Stimulated activated CD4-positive, alpha-beta T cell treated with anti-CD3 and anti-CD28 coated beads, Interleukin-2, amount 100 ng/mL, for 48 hours (primary cell): ENCODE results near the gene ERAS.
"Not testable (repeated sequence)": the region's sequence is repeated elsewhere in the genome, so short reads cannot be mapped to it uniquely, and the experiment has no call there.

ENCODE experiments used
- DNase-seq, 2 donors: peaks; one replicate each; pipeline ENCODE4 v3.0.0-alpha.2; 2020

ERAS gene

GRCh38 chrX:48833542-48834138 is 7.3 kb downstream of the ERAS start:
- DNase-seq, result no peak

- no peak for DNase-seq
Observed at GRCh38 chrX:48834383-48834709, 8.0 kb downstream of the ERAS start.

DNA sequence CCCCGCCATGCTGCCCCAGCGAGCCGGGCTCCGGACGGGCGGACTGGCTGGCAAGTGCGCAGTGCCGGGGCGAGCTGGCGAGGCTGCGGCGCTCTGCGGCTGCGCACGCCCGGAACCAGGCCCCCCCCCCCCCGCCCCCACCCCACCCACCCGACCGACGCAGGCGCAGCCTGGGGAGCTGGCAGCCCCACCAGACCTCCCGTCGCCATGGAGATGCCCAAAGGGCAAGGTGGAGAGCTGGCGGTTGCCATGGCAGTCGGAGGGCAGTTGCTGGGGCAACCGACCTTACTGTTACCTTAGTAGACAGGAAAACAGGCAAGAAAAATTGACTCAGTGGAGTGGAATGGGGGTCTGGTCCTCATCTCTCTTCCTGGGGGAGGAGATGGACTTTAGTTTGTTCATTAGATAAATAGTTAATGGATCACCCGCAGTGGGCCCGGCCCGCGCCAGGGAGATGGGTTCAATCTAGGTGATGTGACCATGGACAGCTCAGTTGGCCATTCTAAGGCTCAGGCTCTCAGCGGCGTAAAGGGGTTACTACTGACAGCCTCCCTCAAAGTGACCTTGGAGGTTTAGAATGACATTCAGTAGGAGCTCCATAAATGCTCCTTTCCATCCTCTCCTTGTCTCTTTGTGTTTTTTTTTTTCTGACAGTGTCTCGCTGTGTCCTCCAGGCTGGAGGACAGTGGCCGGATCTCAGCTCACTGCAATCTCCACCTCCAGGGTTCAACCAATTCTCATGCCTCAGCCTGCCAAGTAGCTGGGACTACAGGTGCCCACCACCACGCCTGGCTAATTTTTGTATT is 9.4 kb downstream of the ERAS start, which contains the start of gene PCSK1N:
PCSK1N (minus strand) TSS at position 87 of the 806 bp plus-strand sequence; CDS start at position 9, 78 bp downstream.
- no peak for DNase-seq

GRCh38 chrX:48839686-48840085 is 13.4 kb downstream of the ERAS start:
- DNase-seq, result no peak

DNA sequence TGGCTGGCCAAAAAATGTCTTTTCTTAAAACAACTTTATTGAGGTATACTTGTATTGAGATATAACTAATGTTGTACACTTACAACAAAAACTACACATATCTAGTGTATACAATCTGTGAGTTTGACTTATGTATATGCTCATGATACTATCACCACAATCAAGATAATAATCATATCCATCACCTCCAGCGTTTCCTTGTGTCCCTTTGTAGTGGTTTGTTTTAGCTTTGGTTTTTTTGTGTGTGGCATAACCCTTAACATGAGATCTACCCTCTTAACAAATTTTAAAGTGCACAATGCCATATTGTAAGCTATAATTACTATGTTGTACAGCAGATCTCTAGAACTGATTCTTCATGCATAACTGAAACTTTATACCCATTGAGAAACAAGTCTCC is 22.5 kb downstream of the ERAS start:
- DNase-seq, result no peak

GRCh38 chrX:48852857-48853256 is 26.5 kb downstream of the ERAS start:
- DNase-seq, result no peak

DNA sequence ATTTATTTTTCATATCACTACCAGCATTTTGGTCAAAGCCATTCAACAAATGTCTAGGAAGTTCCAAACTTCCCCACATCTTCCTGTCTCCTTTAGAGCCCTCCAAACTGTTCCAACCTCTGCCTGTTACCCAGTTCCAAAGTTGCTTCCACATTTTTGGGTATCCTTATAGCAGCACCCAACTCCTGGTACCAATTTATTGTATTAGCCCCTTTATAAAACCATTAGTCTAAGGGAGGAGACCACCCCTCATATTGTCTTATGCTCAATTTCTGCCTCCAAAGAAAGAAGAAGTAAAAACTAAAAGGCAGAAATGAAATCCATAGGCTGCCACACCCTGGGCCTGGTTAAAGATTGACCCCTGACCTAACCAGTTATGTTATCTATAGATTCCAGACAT is 27.2 kb downstream of the ERAS start:
- not testable (repeated sequence) for DNase-seq

GRCh38 chrX:48854121-48854804 is 27.9 kb downstream of the ERAS start:
- not testable (repeated sequence) for DNase-seq

DNA sequence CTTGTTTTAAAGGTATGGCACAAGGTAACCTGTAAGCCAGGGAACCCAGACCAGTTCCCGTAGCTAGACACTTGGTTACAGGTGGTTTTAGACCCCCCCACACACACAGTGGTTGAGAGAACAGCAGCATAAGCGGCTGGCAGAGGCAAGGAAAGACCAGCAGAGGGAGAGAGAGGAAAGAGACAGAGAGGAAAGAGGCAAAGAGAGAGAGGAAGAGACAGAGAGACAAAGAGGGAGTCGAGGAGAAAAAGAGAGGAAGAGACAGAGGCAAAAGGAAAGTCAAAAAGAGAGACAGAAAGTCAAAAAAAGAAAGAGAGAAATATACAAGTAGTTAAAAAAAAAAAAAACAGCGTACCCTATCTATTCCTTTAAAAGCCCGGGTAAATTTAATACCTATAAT is 28.6 kb downstream of the ERAS start:
- DNase-seq, result no peak

- DNase-seq, result no peak
Observed at GRCh38 chrX:48864210-48864609, 37.9 kb downstream of the ERAS start.

DNA sequence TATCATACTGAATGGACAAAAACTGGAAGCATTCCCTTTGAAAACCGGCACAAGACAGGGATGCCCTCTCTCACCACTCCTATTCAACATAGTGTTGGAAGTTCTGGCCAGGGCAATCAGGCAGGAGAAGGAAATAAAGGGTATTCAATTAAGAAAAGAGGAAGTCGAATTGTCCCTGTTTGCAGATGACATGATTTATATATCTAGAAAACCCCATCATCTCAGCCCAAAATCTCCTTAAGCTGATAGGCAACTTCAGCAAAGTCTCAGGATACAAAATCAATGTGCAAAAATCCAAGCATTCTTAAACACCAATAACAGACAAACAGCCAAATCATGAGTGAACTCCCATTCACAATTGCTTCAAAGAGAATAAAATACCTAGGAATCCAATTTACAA is 45.7 kb downstream of the ERAS start:
- DNase-seq, result not testable (repeated sequence)

DNA sequence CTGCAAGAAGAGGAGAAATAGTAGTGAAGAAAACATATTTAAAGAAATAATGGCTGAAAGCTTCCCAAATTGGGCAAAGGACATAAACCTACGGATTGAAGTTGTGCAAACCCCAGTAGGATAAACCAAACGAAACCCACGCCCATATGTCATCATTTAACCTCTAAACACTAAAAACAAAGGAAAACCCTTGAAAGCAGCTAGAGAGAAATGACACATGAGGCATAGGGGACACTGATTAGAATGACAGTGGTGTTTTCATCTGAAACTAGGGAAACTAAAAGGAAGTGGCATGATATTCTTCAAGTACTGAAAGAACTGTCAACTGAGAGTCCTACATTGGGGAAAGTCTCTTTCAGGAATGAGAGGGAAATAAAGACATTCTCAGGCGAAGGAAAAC is 50.6 kb downstream of the ERAS start:
- DNase-seq, result not testable (repeated sequence)
